GM19043 (cell line): ENCODE measurements around the gene POFUT2.
"Not testable (repeated sequence)": the region's sequence is repeated elsewhere in the genome, so short reads cannot be mapped to it uniquely, and the experiment has no call there.

ENCODE experiments used
- ATAC-seq: cut with Tn5 transposase; IDR thresholded peaks from one replicate; pipeline ENCODE4 v1.9.1; 2021; ENCODE audit warnings: low read depth; ENCODE audit not compliant: unreplicated experiment

The POFUT2 gene

GRCh38 chr21:45326891-45327440 is 39.3 kb upstream of the POFUT2 start:
- no peak for ATAC-seq

DNA sequence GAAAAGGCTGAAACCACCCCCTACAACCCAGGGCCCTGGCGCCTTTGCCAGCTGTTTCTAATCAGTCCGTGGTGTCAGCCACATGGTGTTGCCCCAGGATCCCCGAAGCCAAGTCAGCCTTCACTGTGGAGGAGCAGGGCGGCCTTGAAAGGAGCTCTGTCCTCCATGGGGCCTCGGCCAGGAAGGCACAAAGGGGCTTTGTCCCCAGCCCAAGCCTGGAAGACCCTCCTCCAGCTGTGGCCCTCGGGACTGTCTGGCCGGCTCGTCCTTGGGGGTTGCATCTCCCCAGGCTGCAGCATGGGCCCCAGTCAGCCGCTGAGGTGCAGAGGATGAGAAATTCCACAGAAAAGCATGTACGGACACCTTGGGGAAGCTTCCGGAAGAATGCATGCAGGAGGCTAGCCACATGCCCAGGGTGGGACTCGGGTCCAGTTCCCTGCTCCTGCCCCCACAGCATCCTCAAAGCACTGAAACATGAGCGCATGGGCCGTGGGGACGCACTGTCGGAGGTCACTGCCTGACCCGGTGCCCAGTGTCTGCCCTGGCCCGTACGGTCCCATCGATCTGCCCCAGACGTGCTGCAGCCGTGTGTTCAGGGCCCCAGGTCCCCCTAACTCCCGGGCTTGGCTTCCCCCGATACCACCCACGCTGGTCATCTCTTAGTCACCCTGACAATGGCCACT is 38.6 kb upstream of the POFUT2 start:
- ATAC-seq = no peak

GRCh38 chr21:45325206-45326168 is 37.8 kb upstream of the POFUT2 start:
- no peak for ATAC-seq

GRCh38 chr21:45324489-45325205 is 37.0 kb upstream of the POFUT2 start:
- ATAC-seq = no peak

DNA sequence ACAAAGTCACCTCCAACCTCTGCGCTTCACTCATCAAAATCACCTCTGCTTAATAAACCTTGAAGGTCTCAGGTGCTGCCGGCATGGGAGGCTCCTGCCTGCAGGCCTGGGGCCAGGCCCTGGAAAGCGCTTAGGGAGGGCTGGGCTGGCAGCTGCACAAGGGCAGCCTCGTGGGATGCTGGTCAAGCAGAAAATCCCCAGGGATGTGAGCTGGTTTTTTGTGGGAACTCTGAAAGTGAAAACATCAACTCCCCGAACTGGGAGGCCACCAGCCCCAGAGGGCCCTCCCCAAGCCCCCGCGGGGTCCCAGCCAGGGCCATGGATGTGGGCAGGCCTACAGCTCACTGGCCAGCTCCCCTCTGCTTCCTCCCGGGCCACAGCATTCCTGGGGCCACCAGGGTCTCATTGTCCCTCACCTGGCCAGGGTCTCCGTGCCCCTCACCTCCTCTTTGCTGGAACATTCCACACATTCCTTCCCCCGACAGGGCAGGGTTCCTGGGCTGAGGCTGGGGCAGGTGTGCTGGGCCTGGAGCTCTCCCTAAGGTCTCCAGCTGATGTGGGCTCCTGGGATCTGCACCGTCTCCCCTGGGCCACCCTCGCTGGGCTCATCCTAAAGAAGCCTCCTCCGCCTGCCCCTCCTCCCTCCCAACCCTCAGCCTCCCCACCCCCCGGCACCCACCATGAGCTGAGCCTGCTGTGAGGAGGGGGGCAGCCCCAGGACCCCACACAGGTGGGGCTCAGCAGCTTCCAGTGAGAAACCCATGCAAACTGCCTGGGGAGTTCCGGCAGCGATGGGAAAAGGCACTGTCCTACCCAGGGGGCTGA is 36.0 kb upstream of the POFUT2 start:
- no peak for ATAC-seq

GRCh38 chr21:45322960-45323461 is 35.3 kb upstream of the POFUT2 start:
- ATAC-seq = no peak

DNA sequence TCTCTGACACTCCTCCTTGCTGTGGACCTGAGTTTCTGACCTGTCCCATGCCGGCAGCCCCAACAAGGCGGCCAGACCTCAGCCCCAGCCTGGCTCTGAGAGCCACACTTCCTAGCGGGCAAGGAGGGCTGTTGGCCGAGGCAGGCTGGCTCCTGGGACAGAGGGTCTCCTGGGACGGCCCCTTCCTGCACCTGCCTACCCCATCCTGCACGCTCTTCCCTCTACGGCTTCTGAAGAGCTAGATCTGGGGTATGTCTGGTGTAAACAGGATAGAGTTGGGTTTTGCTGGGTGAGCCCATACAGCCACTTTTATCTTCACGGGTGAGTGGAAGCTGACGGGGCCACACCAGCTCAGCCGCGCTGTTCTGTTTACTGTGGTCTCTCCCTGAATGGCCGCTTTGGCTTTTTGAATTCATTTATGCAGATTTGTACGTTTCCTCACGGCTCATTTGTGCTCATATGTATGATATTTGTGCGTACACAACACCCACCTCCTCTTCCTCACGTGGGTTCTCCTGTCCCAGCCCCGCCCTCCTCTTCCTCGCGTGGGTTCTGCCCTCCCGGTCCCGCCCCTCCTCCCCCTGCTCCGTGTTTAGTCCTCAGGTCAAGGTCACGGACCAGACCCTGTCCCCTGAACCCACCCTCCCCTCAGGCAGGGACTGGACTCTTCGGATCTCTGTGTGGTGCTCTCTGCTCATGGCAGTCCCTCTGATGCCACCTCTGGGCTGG is 34.7 kb upstream of the POFUT2 start:
- no peak for ATAC-seq

GRCh38 chr21:45320261-45321025 is 32.7 kb upstream of the POFUT2 start:
- no peak for ATAC-seq

GRCh38 chr21:45319461-45320211 is 31.9 kb upstream of the POFUT2 start:
- no peak for ATAC-seq

DNA sequence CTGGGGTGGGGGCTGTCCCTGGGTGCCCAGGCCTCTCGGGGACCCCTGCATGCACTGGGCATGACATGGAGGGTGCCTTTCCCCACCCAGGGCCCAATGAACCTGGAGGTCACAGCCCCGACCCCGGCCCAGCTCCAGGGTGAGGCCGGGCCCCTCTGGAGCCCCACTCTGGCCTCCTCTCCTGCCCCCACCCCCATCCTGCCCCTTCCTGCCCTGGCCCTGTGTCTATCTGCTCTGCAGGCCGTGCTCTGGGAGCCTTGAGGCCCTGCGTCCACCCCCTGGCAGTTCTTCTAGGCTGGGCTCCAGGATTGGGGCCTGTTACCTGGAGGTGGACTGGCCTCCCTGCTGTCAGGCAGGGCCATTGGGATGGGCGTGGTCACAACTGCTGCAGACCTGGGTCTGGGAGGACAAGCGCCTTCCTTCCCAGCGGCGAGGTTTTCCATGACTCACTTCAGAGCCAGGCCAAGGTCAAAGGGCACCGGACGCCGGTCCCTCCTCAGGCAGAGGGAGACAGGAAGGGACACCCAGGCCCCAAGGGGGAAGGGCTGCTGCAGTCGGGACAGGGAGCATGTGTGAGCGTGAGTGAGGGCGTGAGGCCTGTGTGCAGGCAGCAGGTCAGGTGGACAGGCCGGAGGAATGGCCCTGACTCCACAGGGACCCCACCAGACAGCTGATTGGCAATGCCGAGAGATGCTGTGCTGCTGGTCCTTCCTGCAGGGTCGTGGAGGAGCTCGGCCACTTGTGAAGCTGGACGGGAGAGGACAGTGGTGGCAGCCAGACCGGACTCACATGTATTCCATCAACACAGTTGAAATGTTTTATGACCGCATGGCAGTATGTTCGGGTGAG is 31.1 kb upstream of the POFUT2 start:
- ATAC-seq = no peak

DNA sequence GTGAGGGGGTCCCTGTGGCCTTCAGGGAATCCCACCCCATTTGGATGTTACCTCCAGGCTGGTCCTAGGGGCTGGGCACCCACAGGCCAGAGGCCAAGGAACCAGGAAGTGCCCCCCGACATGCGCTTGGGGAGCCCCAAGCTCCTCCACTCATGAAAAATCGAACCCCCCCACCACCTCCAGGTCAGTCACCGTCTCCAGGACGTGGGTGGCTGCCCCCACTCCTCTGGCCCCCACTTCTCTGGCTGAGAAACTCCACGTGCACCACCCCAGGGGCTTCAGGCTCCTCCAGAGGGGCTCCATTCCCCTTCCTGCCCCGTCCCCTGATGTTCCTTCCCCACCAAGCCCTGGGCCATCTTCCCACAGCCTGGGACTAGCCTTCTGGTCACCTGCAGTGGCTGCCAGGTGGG is 30.5 kb upstream of the POFUT2 start:
- ATAC-seq = no peak

- no peak for ATAC-seq
These were observed 29.9 kb upstream of the POFUT2 start for GRCh38 chr21:45317398-45318145.

DNA sequence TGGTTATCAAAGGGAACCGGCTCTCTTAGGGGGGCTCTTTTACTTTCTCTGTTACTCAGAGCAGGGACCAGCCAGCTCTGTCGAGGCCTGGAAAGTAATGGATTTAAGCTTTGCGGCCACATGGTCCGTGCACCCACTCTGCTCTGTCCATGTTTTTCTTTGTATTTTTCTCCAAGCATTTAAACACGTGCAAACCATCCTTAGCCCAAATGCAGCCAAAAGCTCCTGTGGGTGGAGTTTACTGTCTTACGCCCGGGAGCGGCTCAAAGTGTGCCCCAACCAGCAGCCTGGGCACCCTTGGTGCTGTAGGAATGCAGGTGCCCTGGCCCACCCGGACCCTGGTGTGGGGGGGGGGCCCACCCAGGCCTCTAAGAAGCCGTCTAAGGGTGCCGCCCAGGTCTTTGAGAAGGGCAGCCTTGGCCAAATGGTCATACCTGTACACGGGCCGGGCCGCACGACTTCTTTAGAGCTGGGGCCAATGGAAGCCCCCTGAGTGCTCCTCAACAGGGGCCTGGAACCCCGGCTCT is 29.2 kb upstream of the POFUT2 start:
- ATAC-seq = no peak

DNA sequence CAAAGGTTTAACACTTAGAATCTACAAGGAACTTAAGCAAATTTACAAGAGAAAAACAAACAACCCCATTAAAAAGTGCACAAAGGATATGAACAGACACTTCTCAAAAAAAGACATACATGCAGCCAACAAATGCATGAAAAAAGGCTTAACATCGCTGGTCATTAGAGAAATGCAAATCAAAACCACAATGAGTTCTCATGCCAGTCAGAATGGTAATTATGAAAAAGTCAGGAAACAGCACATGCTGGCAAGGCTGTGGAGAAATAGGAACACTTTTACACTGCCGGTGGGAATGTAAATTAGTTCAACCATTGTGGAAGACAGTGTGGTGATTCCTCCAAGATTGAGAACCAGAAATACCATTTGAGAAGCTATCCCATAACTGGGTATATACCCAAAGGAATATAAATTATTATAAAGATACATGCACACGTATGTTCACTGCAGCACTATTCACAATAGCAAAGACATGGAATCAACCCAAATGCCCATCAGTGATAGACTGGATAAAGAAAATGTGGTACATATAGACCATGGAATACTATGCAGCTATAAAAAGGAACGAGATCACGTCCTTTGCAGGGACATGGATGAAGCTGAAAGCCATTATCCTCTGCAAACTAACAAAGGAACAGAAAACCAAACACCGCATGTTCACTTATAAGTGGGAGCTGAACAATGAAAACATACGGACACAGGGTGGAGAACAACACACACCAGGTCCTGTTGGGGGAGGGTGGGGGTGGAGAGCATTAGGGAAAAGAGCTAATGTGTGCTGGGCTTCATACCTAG is 28.2 kb upstream of the POFUT2 start:
- ATAC-seq = not testable (repeated sequence)

- ATAC-seq = no peak
These were observed 26.0 kb upstream of the POFUT2 start for GRCh38 chr21:45313682-45314081.
